Epithelial cell of proximal tubule (primary cell): ENCODE results near the gene MEIOB. TPM values are rescaled to one million over a fixed set of nuclear protein-coding genes. Genes with fewer than 3 reads are reported as not detected.

ENCODE experiments used
- DNase-seq: peaks from one replicate; pipeline ENCODE4 v3.0.0-alpha.2; 2011; ENCODE audit warnings: low read depth
- H3K4me3 ChIP-seq: 2 replicates; pipeline ENCODE4 v1.5.1; 2011; ENCODE audit warnings: low read depth, mild to moderate bottlenecking, low read length
- CTCF ChIP-seq: conservative IDR thresholded peaks from 2 replicates; pipeline ENCODE4 v1.5.1; 2012; ENCODE audit warnings: low read depth, mild to moderate bottlenecking, low read length
- total RNA-seq: library from RNA; depleted of rRNA; stranded (reverse); fragments of >200 nt; gene quantifications from 2 replicates; pipeline ENCODE4 v1.2.3, GENCODE V29; 2015

The MEIOB gene
- total RNA-seq, 1 donor from 2014 or later: 2.1 TPM

DNA sequence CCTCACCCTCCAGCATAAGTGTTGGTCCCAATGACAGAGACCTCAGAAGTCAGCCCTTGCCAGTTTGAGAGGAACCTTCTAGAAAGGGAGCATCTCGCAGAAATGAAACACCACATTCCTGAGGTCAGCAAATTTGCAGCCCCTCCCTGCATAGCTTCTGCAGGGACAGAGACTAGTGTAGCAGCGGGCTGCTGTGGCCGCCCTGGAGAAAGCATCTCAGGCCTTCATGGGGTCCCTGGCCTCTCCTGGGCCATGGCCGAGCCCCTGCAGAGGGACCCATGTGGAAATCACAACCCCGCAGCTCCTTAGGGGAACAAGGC lies 34.8 kb upstream of the MEIOB start:
- TF ChIP-seq CTCF: no peak
- H3K4me3 ChIP-seq: no peak overlapping the region
- DNase-seq: no peak

DNA sequence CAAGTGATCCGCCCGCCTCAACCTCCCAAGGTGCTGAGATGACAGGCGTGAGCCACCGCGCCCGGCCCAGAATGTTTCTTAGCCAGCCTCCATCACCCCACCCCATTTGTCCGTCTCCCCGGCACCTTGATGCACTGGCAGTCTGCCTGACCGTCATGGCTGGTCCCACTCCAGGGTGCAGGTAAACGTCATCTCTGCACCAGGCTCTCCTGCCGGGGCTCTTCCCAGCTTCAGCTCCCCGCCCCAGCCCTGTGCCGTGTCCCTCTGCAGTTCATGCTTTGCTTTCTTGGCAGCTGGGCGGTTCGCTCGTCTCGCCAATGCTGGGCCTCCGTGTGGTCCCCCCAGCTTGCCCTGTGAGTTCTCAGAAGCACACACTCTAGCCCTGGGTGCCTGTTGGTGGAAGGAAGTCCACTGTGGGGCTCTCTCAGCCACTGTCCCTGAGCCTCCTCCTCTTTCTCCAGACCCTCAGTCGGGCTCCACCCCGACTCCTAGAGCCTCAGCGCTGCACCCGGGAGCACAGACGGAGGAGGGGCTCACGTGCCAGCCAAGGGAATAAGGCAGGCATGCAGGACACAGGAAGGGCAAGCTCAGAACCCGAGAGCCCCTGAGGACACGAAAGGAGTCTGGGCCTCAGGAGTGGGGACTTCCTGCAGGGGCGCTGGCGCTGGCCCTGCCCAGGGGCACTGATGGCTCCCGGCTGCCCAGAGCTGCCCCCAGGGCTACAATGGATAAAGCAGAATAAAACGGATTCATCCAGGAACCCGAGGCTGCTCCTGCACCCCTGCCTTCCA lies 34.3 kb upstream of the MEIOB start:
- no peak overlapping the region for H3K4me3 ChIP-seq
- no peak for DNase-seq
- no peak for TF ChIP-seq CTCF

GRCh38 chr16:1903845-1904840 lies 32.2 kb upstream of the MEIOB start:
- no peak for TF ChIP-seq CTCF
- DNase-seq: no peak
- H3K4me3 ChIP-seq: no peak overlapping the region

GRCh38 chr16:1903220-1903574 lies 31.2 kb upstream of the MEIOB start:
- no peak for DNase-seq
- H3K4me3 ChIP-seq: no peak overlapping the region
- no peak for TF ChIP-seq CTCF

- H3K4me3 ChIP-seq: no peak overlapping the region
- no peak for TF ChIP-seq CTCF
- DNase-seq: no peak
These were observed 30.7 kb upstream of the MEIOB start for GRCh38 chr16:1902547-1903219.

DNA sequence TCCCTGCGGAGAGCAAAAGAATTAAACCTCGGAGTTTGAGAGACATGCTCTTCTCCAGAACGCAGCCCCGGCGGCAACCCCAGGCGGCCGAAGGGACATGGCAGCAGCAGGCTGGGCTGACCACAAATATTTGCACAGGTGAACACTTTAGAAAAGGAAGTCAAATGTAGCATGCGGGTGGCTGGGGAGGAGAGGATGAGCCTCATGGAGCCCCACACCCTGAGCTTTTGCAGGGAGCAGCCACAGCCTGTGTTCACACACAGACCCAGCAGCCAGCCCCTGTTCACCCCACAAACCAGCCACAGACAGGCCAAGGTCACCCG lies 28.4 kb upstream of the MEIOB start:
- no peak overlapping the region for H3K4me3 ChIP-seq
- TF ChIP-seq CTCF: no peak

More for the DNA sequence above, 28.4 kb upstream of the MEIOB start:
- DNase-seq: no peak
